ENCODE data around the gene IRF2. TPM values are rescaled to one million over a fixed set of nuclear protein-coding genes. Genes with fewer than 3 reads are reported as not detected.
A peak's percentile ranks its signal among the peaks of the same experiment; 100 is the strongest.

IRF2 gene
- total RNA-seq, 2 experiments from 2014 or later = 11.4 to 14.9 TPM

- Histone ChIP-seq H3K4me1 (ENCODE audit: insufficient read depth, low read length) (peaks cover 23% of the 10 kb centered on the region), H3K4me3 (ENCODE audit: low read length) (no peak overlapping the region), H3K27ac (ENCODE audit: low read depth in 1 of 2, low read length in 2 of 2) (no peak overlapping the region), H3K36me3 (ENCODE audit: insufficient read depth, low read length) (peaks cover 60% of the 10 kb centered on the region), H3K9me3 (ENCODE audit: control insufficient read depth in 1 of 2, insufficient read depth in 1 of 2, low read length in 2 of 2) (no peaks in the 10 kb centered on the region), H3K27me3 (ENCODE audit: control insufficient read depth in 1 of 2, insufficient read depth in 2 of 2, low read length in 2 of 2) (no peaks in the 10 kb centered on the region)
- no peak overlapping the region for H3K4me3 Mint-ChIP-seq
- no peaks in the 10 kb centered on the region for H3K27me3 Mint-ChIP-seq
- intact Hi-C loops (cut with DNase I, micrococcal nuclease) = no loop called here
- ATAC-seq (ENCODE audit: poor library complexity) = no peak
- peaks cover 84% of the 10 kb centered on the region for H3K36me3 Mint-ChIP-seq (ENCODE audit: low read depth)
- no peaks in the 10 kb centered on the region for H3K9me3 Mint-ChIP-seq
- peak overlapping the region; percentile 50 for H3K27ac Mint-ChIP-seq
- TF ChIP-seq CTCF (IDR thresholded peaks at IDR 0.05) = no peak
- POLR2A ChIA-PET = no interaction called here
- no peak for DNase-seq
- CTCF ChIA-PET = no interaction called here
- peaks cover 83% of the 10 kb centered on the region for H3K4me1 Mint-ChIP-seq (ENCODE audit: low read depth)
Measured at GRCh38 chr4:184430163-184430562, 44.2 kb downstream of the IRF2 start.

GRCh38 chr4:184428787-184429186, 45.6 kb downstream of the IRF2 start:
- DNase-seq (no peak), ATAC-seq (ENCODE audit: poor library complexity) (no peak)
- TF ChIP-seq CTCF (IDR thresholded peaks at IDR 0.05) = no peak
- intact Hi-C loops (cut with DNase I, micrococcal nuclease) = no loop called here
- no peak overlapping the region for H3K4me3 ChIP-seq (ENCODE audit: low read length)
- Mint-ChIP-seq H3K36me3 (ENCODE audit: low read depth) (peaks cover 91% of the 10 kb centered on the region), H3K9me3 (no peaks in the 10 kb centered on the region), H3K4me1 (ENCODE audit: low read depth) (peaks cover 82% of the 10 kb centered on the region), H3K27ac (peak overlapping the region; percentile 79), H3K4me3 (no peak overlapping the region), H3K27me3 (no peaks in the 10 kb centered on the region)
- CTCF ChIA-PET = no interaction called here
- H3K27ac ChIP-seq (ENCODE audit: low read depth in 1 of 2, low read length in 2 of 2) = no peak overlapping the region
- H3K27me3 ChIP-seq (ENCODE audit: control insufficient read depth in 1 of 2, insufficient read depth in 2 of 2, low read length in 2 of 2) = no peaks in the 10 kb centered on the region
- peaks cover 58% of the 10 kb centered on the region for H3K36me3 ChIP-seq (ENCODE audit: insufficient read depth, low read length)
- peaks cover 25% of the 10 kb centered on the region for H3K4me1 ChIP-seq (ENCODE audit: insufficient read depth, low read length)
- H3K9me3 ChIP-seq (ENCODE audit: control insufficient read depth in 1 of 2, insufficient read depth in 1 of 2, low read length in 2 of 2) = no peaks in the 10 kb centered on the region
- POLR2A ChIA-PET = interaction anchor here (1.0 kb wide), 1 partner anchor 25 kb away, joined by 3 read pairs; no protein-coding TSS in a partner anchor

- Mint-ChIP-seq H3K27me3 (no peaks in the 10 kb centered on the region), H3K4me1 (ENCODE audit: low read depth) (peaks cover 79% of the 10 kb centered on the region), H3K27ac (peak overlapping the region; percentile 79), H3K9me3 (no peaks in the 10 kb centered on the region), H3K36me3 (ENCODE audit: low read depth) (peaks cover 92% of the 10 kb centered on the region), H3K4me3 (no peak overlapping the region)
- DNase-seq = no peak
- Histone ChIP-seq H3K27ac (ENCODE audit: low read depth in 1 of 2, low read length in 2 of 2) (no peak overlapping the region), H3K36me3 (ENCODE audit: insufficient read depth, low read length) (peaks cover 57% of the 10 kb centered on the region), H3K9me3 (ENCODE audit: control insufficient read depth in 1 of 2, insufficient read depth in 1 of 2, low read length in 2 of 2) (no peaks in the 10 kb centered on the region), H3K4me3 (ENCODE audit: low read length) (no peak overlapping the region), H3K4me1 (ENCODE audit: insufficient read depth, low read length) (peaks cover 19% of the 10 kb centered on the region), H3K27me3 (ENCODE audit: control insufficient read depth in 1 of 2, insufficient read depth in 2 of 2, low read length in 2 of 2) (no peaks in the 10 kb centered on the region)
- TF ChIP-seq CTCF (IDR thresholded peaks at IDR 0.05) = no peak
- CTCF ChIA-PET = interaction anchor here (1.3 kb wide), 1 partner anchor 16 kb away, joined by 4 read pairs; no protein-coding TSS in a partner anchor
- POLR2A ChIA-PET = interaction anchor here (0.8 to 1.0 kb wide), 3 partner anchors 9 to 11 kb away, joined by 3 to 4 read pairs (median 4); no protein-coding TSS in a partner anchor
- intact Hi-C loops (cut with DNase I, micrococcal nuclease) = no loop called here
- ATAC-seq (ENCODE audit: poor library complexity) = no peak
Measured at GRCh38 chr4:184427687-184428086, 46.7 kb downstream of the IRF2 start.
